ENCODE measurements around the gene SYT9.
"Not testable (repeated sequence)": the region's sequence is repeated elsewhere in the genome, so short reads cannot be mapped to it uniquely, and the experiment has no call there.

Gene SYT9

GRCh38 chr11:7335442-7335841 lies 83.7 kb downstream of the SYT9 start:
- H3K4me3 ChIP-seq (ENCODE audit: low read depth, low read length) = not testable (repeated sequence)

DNA sequence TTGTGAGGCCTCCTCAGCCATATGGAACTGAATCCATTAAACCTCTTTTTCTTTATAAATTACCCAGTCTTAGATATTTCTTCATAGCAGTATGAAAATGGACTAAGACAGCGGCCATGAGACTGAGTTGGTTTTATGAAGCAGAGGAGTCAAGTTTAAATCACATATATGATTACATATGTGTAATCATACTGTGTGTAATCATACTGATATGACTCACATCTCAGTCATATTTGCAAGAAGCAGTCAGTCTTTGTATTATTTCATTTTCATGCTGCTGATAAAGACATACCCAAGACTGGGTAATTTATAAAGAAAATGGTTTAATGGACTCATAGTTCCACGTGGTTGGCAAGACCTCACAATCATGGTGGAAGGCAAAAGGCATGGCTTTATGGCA lies 89.8 kb downstream of the SYT9 start:
- H3K4me3 ChIP-seq (ENCODE audit: low read depth, low read length) = no peak overlapping the region

- H3K4me3 ChIP-seq (ENCODE audit: low read depth, low read length) = no peak overlapping the region
Measured at GRCh38 chr11:7347611-7348431, 96.1 kb downstream of the SYT9 start.

DNA sequence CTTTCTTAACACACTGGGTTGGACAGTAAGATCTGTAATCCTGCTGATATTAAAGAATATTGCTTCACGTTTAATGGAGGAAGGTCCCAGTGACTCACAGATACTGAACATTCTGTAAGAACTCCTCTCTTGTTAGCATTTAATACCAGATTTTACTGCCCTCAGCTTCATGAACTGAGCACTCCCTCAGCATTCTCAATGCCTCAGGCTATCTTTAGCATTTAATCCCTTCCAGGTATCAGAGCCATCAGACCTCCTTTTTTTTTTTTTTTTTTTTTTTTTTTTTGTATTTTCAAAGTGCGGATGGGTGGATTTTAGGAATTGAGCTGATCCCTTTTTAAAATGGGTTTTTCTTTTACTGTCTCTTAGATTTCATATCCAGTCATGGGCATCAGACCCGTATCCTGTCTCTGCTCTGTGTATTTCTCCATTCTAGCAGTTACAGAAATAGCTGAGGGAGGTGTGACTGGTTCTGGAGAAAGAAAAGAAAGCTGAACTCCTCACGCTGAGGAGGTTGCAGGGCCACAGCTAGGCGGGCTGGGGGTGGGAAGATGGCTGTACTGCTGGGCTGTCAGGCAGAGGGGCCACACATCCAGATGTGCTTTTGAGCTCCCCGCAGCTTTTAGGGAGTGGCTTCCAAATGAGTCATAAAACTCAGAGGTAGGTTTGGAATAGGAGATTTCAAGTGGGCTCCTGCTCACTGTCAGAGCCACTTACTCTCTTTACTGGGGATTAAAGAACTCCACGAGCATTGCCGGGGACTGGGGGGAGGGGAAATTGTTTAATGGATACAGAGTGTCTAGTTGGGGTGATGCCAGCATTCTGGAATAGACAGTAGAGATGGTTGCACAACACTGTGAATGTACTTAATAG lies 97.0 kb downstream of the SYT9 start:
- no peak overlapping the region for H3K4me3 ChIP-seq (ENCODE audit: low read depth, low read length)

DNA sequence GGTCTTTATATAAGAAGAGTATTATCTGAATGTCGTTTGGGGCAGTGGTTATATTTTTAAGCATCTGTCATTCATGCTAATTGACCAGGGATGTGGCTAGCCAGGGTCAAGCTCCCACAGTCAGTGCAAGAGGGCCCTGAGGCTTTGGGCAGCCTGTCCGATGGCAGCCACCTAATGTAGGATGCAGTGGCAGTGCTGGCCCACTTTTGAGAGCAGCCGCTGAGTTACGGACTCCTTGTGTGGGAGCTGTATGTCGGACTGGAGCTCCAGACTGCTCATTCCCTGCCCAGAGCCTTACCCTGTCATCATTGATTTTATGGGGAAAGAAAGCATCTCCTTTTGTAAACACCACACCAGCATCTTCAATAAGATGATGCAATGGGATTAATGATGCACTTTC lies 99.5 kb downstream of the SYT9 start:
- H3K4me3 ChIP-seq (ENCODE audit: low read depth, low read length) = no peak overlapping the region

GRCh38 chr11:7353100-7353499 lies 101.4 kb downstream of the SYT9 start:
- no peak overlapping the region for H3K4me3 ChIP-seq (ENCODE audit: low read depth, low read length)

GRCh38 chr11:7364660-7365059 lies 113.0 kb downstream of the SYT9 start:
- no peak overlapping the region for H3K4me3 ChIP-seq (ENCODE audit: low read depth, low read length)

DNA sequence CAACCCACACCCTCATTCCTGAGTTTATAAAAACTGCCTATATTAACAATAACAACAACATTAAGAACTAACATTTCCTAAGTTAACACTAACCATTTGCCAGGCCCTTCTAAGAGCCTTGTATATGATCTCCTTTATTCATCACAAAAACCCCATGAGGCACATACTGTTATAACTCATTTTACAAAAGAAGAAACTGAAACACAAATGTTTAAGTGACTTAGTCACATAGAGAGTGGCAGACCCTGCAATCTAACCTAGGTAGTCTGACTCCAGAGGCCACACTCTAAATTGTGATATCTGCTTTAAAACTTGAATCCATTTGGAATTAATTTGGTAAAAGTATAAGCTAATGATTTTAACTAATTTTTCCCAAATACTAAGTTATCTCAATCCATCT lies 116.1 kb downstream of the SYT9 start:
- H3K4me3 ChIP-seq (ENCODE audit: low read depth, low read length) = no peak overlapping the region

DNA sequence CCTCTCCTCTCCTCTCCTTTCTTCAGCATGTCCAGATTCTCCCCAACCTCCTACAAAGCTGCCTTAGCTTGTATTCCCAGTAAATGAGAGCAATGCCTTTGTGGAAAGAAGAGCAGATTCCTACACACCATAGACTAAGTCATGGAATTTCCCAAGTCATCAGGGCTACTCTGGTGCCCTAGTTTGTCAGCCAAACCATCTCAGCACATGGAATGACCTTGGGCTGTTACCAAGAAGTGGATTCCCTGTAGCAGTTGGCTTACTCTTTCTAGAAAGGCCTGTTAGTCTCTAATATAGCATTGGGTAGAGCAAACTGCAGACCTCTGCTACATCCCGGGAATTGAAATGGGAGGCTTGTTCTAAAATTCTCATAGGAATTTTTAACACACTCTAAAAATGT lies 124.7 kb downstream of the SYT9 start:
- no peak overlapping the region for H3K4me3 ChIP-seq (ENCODE audit: low read depth, low read length)

DNA sequence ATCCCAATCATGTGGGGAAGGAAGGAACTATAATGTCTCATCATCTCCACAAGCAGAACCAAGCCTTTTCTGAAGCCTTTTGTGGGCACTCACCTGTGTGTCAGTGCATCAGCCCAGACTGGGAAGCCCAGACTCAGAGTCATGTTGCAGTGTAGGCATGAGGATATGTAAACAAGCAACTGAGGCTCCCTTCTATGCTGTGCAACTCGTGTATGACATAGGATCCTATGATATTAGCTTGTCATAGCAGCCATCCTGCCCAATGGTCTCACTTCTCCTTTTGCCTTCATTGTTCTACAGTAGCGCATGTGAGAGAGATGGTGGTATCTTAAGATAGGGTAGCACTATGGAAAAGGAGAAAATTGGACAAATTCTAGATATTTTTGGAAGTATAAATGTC lies 130.2 kb downstream of the SYT9 start:
- H3K4me3 ChIP-seq (ENCODE audit: low read depth, low read length) = no peak overlapping the region

GRCh38 chr11:7383406-7383805 lies 131.7 kb downstream of the SYT9 start:
- H3K4me3 ChIP-seq (ENCODE audit: low read depth, low read length) = no peak overlapping the region

DNA sequence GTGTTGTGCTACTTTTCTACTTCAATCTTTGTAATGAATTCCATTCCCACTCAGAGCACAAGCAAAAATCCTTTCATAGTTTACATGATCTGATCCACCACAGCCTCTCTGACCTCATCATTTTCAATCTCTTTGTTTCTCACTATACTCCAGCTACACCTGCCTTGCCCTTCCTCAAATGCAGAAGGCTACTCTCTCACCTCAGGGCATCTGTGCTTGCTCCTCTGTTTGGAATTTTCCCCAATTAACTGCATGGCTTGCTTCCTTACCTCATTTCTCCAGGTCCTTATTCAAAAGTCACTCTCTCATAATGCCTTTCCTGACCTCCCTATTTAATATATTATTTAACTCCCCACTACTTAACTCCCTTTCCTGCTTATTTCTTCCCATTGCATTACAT lies 133.0 kb downstream of the SYT9 start:
- no peak overlapping the region for H3K4me3 ChIP-seq (ENCODE audit: low read depth, low read length)

DNA sequence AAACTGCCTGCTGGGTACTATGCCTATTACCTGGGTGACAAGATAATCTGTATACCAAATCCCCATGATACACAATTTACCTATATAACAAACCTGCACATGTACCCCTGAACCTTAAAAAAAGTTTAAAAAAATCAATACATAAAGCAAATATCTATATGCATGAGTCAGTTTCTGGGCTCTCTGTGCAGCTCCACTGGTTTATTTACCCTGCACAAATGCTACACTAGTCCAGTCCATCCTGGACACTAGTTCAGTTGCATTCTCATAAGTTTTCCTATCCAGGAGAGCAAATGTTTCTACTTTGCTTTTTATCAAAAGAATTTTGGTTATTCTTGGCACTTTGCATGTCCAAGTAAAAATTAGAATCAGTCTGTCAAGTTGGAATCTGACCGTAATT lies 133.8 kb downstream of the SYT9 start:
- no peak overlapping the region for H3K4me3 ChIP-seq (ENCODE audit: low read depth, low read length)

GRCh38 chr11:7413961-7414915 lies 162.5 kb downstream of the SYT9 start:
- no peak overlapping the region for H3K4me3 ChIP-seq (ENCODE audit: low read depth, low read length)

DNA sequence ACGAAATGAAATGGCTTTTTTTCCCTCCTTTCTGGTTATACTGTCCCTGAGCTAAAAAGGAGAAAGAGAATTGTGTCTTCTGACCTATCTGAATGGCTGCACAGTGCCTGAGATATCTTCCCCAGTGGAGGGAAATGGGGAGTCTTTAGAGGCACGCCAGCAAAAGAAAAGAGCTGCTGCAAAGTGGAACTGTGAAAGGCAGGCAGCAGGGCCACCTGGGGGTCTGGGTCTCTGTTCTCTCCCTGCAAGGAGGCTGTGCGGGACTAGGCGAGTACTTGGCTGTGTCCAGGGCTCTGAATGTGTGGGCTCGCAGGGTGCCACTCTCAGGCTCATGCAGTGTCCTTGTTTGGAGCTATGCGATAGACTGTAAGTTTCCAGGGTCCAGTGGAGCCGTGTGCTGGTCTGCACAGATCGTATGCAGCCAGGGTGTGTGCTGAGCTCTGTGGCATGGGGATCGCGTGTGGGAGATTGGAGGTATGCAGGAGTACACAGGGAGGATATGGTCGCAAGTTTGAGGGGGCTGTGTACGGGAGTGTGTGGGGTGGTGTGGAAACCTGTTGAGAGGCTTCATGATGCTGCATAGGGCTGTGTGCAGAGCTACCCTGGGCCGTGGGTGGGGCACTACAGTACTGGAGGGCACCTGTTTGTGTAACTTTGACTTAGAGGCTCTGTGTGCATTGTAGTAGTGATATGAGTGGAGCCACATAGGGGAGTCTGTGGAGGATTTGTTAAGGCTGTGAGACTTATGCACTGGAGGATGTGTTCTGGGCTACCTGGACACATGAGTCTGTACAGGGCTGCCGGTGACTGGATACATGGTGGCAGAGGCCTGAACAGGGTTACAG lies 163.5 kb downstream of the SYT9 start:
- no peak overlapping the region for H3K4me3 ChIP-seq (ENCODE audit: low read depth, low read length)

- H3K4me3 ChIP-seq (ENCODE audit: low read depth, low read length) = no peak overlapping the region
Measured at GRCh38 chr11:7416080-7416479, 164.4 kb downstream of the SYT9 start.

- no peak overlapping the region for H3K4me3 ChIP-seq (ENCODE audit: low read depth, low read length)
Measured at GRCh38 chr11:7417328-7417727, 165.6 kb downstream of the SYT9 start.

DNA sequence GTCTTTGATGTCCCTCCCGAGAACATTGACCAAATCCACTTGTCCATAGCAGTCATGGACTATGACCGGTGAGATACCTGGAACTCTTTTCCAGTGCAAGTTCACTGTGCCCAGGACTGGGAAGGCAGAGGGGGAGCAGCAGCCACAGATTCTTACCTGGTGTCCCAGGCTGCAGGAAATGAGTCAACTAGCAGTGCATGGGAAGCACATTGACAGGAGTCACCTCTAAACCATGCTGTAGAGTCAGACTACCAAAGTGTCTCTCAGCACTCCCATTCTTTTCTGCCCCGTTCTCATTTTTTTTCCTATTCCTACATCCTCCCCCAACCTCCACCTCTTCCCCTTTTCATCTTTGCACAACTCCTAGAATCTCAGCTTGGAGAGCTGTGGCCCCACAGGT lies 166.4 kb downstream of the SYT9 start:
- H3K4me3 ChIP-seq (ENCODE audit: low read depth, low read length) = no peak overlapping the region

DNA sequence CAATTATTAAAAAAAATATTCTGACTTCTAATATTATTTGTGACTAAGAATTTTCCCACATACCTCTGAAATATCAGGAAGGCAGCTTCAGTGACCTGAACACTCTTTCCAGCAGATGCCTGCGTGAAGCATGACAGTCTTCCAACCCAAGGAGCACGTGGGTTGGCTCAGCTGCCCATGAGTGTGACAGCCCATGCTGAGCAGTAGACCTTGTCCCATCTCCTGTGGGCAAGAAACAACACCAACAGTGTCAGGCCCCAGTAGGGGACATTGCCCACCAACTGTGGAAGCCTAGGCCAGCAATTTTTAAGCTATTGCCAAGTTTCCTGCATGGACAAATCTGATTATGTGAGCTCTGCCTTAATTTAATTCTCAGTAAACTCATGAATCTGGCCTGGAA lies 167.2 kb downstream of the SYT9 start:
- no peak overlapping the region for H3K4me3 ChIP-seq (ENCODE audit: low read depth, low read length)

DNA sequence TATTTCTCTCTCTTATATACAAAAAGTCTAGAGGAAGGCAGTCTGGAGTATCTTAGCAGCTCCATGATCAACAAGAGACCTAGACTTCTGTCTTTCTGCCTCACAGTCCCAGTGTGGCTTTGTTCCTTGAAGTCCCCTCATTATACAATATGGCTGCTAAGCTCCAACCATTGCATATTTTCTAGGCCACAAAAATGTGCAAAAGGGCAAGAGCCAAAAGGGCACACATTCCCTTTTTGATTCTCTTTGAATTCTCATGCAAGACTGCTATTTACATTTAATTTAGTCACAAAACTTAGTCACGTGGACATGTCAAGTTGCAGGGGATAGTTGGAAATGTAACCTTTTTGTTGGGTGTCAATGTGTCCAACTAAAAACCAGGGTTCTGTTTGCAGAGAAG lies 169.4 kb downstream of the SYT9 start:
- H3K4me3 ChIP-seq (ENCODE audit: low read depth, low read length) = no peak overlapping the region
